ENCODE measurements around the gene FAM124A. TPM values are rescaled to one million over a fixed set of nuclear protein-coding genes. Genes with fewer than 3 reads are reported as not detected.

The FAM124A gene
- total RNA-seq, 2 donors from 2014 or later, result 49.7 to 56.6 TPM

DNA sequence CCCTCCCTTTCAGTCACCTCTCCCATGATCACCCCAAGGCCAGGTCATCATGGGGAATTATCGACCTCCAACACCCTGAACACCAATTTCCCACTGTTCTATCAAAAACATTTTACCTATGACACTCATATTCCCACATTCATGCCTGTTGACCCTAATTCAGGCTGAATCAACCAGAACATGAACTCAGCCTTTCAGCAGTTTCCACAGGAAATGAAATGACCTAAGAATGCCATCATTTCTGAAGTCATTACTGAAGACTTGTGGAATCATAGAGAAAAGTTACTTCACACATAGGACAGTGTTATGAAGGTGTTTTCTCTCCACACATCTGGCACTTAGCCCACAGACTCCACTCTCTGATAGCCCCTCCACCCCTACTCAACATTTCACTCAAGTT lies 29.9 kb upstream of the FAM124A start:
- Histone ChIP-seq H3K27me3 (ENCODE audit: control insufficient read depth, insufficient read depth, low read length, poor library complexity, severe bottlenecking) (no peaks in the 10 kb centered on the region), H3K4me3 (ENCODE audit: low read length) (no peak overlapping the region), H3K27ac (ENCODE audit: low read depth, low read length) (no peak overlapping the region), H3K4me1 (ENCODE audit: control insufficient read depth, insufficient read depth, low read length) (no peaks in the 10 kb centered on the region), H3K36me3 (ENCODE audit: control insufficient read depth, insufficient read depth, low read length) (no peaks in the 10 kb centered on the region), H3K9ac (ENCODE audit: extremely low read depth, low read length, poor library complexity, severe bottlenecking) (no peak overlapping the region), H3K9me3 (ENCODE audit: control insufficient read depth, low read length) (no peaks in the 10 kb centered on the region)
- TF ChIP-seq, protein P1, sequence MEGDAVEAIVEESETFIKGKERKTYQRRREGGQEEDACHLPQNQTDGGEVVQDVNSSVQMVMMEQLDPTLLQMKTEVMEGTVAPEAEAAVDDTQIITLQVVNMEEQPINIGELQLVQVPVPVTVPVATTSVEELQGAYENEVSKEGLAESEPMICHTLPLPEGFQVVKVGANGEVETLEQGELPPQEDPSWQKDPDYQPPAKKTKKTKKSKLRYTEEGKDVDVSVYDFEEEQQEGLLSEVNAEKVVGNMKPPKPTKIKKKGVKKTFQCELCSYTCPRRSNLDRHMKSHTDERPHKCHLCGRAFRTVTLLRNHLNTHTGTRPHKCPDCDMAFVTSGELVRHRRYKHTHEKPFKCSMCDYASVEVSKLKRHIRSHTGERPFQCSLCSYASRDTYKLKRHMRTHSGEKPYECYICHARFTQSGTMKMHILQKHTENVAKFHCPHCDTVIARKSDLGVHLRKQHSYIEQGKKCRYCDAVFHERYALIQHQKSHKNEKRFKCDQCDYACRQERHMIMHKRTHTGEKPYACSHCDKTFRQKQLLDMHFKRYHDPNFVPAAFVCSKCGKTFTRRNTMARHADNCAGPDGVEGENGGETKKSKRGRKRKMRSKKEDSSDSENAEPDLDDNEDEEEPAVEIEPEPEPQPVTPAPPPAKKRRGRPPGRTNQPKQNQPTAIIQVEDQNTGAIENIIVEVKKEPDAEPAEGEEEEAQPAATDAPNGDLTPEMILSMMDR (conservative IDR thresholded peaks at IDR 0.05), result no peak
- H3K4me1 Mint-ChIP-seq, result no peaks in the 10 kb centered on the region
- H3K9me3 Mint-ChIP-seq, result no peaks in the 10 kb centered on the region
- no peak overlapping the region for H3K27ac Mint-ChIP-seq
- no peak for DNase-seq
- peaks cover 4% of the 10 kb centered on the region for H3K36me3 Mint-ChIP-seq (ENCODE audit: low read depth)
- H3K4me3 Mint-ChIP-seq, result no peak overlapping the region
- WGBS, 2 experiments (ENCODE audit: insufficient coverage in 1 of 2, insufficient read length in 1 of 2), result 81% methylated on average over 1 of the region's 1 CpG; no CpG with 5 or more reads in 1 of the 2 experiments
- H3K27me3 Mint-ChIP-seq (ENCODE audit: insufficient read depth), result peaks cover 21% of the 10 kb centered on the region

DNA sequence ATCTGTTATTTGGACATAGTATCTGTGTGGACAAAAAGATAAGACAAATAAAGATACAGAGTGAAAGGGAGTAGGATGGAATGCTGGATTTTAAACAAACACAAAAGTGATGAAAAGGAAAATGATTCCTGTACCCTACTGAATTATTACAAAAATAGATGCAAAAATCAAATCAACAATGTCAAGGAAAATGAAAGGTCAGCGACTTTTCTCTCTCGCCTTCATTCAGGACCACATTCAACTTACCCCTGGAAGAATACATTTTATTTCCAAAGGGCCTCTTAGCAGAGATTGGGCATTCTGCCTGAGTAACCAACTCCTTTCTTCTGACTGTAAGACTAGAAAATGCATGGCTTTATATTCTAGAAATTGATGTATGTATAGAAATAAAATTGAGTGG lies 28.8 kb upstream of the FAM124A start:
- Mint-ChIP-seq H3K4me1 (no peaks in the 10 kb centered on the region), H3K9me3 (no peaks in the 10 kb centered on the region), H3K36me3 (ENCODE audit: low read depth) (no peaks in the 10 kb centered on the region), H3K27me3 (ENCODE audit: insufficient read depth) (peaks cover 21% of the 10 kb centered on the region), H3K4me3 (no peak overlapping the region), H3K27ac (no peak overlapping the region)
- H3K9ac ChIP-seq (ENCODE audit: extremely low read depth, low read length, poor library complexity, severe bottlenecking), result no peak overlapping the region
- no peaks in the 10 kb centered on the region for H3K4me1 ChIP-seq (ENCODE audit: control insufficient read depth, insufficient read depth, low read length)
- no peak overlapping the region for H3K27ac ChIP-seq (ENCODE audit: low read depth, low read length)
- TF ChIP-seq, protein P1 (conservative IDR thresholded peaks at IDR 0.05), result no peak
- DNase-seq, result no peak
- H3K36me3 ChIP-seq (ENCODE audit: control insufficient read depth, insufficient read depth, low read length), result no peaks in the 10 kb centered on the region
- H3K4me3 ChIP-seq (ENCODE audit: low read length), result no peak overlapping the region
- WGBS, 2 experiments (ENCODE audit: insufficient coverage in 1 of 2, insufficient read length in 1 of 2), result 83 to 84% methylated on average over 2 of the region's 2 CpGs
- H3K9me3 ChIP-seq (ENCODE audit: control insufficient read depth, low read length), result no peaks in the 10 kb centered on the region
- no peaks in the 10 kb centered on the region for H3K27me3 ChIP-seq (ENCODE audit: control insufficient read depth, insufficient read depth, low read length, poor library complexity, severe bottlenecking)

DNA sequence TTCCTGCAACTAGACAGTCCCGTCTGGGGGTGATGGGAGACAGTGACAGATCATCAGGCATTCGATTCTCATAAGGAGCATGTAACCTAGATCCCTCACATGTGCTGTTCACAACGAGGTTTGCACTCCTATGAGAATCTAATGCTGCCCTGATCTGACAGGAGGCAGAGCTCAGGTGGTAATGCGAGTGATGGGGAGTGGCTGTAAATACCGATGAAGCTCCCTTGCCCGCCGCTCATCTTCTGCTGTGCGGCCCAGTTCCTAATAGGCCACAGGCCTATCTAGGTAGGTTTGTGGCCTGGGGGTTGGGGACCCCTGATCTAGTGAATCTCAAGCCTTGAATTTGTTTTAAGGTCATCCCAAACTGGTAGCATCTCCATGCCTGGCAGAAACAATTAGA lies 27.3 kb upstream of the FAM124A start:
- peaks cover 4% of the 10 kb centered on the region for H3K9me3 Mint-ChIP-seq
- H3K4me3 Mint-ChIP-seq, result no peak overlapping the region
- no peaks in the 10 kb centered on the region for H3K4me1 Mint-ChIP-seq
- no peak overlapping the region for H3K27ac Mint-ChIP-seq
- H3K27me3 ChIP-seq (ENCODE audit: control insufficient read depth, insufficient read depth, low read length, poor library complexity, severe bottlenecking), result no peaks in the 10 kb centered on the region
- H3K9me3 ChIP-seq (ENCODE audit: control insufficient read depth, low read length), result peaks cover 4% of the 10 kb centered on the region
- H3K4me1 ChIP-seq (ENCODE audit: control insufficient read depth, insufficient read depth, low read length), result no peaks in the 10 kb centered on the region
- no peak overlapping the region for H3K9ac ChIP-seq (ENCODE audit: extremely low read depth, low read length, poor library complexity, severe bottlenecking)
- peaks cover 21% of the 10 kb centered on the region for H3K27me3 Mint-ChIP-seq (ENCODE audit: insufficient read depth)
- TF ChIP-seq, protein P1 (conservative IDR thresholded peaks at IDR 0.05), result no peak
- H3K4me3 ChIP-seq (ENCODE audit: low read length), result no peak overlapping the region
- no peak for DNase-seq
- no peak overlapping the region for H3K27ac ChIP-seq (ENCODE audit: low read depth, low read length)
- WGBS, 2 experiments (ENCODE audit: insufficient coverage in 1 of 2, insufficient read length in 1 of 2), result 92 to 94% methylated on average over 6 to 8 of the region's 8 CpGs
- no peaks in the 10 kb centered on the region for H3K36me3 Mint-ChIP-seq (ENCODE audit: low read depth)
- H3K36me3 ChIP-seq (ENCODE audit: control insufficient read depth, insufficient read depth, low read length), result no peaks in the 10 kb centered on the region

Data from endodermal cell (in vitro differentiated cells).